Right hindlimb (tissue), 1 donor: Measurements from ENCODE around the gene ZNF502.

Experiments
- DNase-seq: peaks from one replicate; pipeline ENCODE4 v3.0.0-alpha.2; 2018

ZNF502 gene

GRCh38 chr3:44771424-44772098 is 59.1 kb downstream of the ZNF502 start:
- DNase-seq, result no peak

GRCh38 chr3:44772099-44772442 is 59.6 kb downstream of the ZNF502 start:
- no peak for DNase-seq
